CD4-positive, alpha-beta T cell (primary cell): Measurements from ENCODE around the gene MLLT6. TPM values are rescaled to one million over a fixed set of nuclear protein-coding genes. Genes with fewer than 3 reads are reported as not detected.

Experiments used
- ATAC-seq: fragments of 200-7000 bp; cut with Tn5 transposase; one replicate; pipeline ENCODE4 v1.10.0; 2022; ENCODE audit warnings: mild to moderate bottlenecking; ENCODE audit not compliant: poor library complexity
- CTCF ChIA-PET: fragments of 350-600 bp; sonication (Branson Sonifier 250); formaldehyde crosslinking; loops from one replicate; lab custom pipeline; 2021; ENCODE audit warnings: antibody characterized with exemption, inconsistent platforms; lab: Charles Lee
- POLR2A ChIA-PET: fragments of 350-600 bp; sonication (Branson Sonifier 250); formaldehyde crosslinking; loops from one replicate; lab custom pipeline; 2021; ENCODE audit warnings: antibody characterized with exemption, inconsistent platforms; lab: Charles Lee
- DNase-seq, 14 experiments: peaks; one replicate each; pipeline ENCODE4 v3.0.0-alpha.2; 2013 to 2020; ENCODE audit warnings: mixed read lengths in 2 of 14
- H3K27ac ChIP-seq, 2 donors: one replicate each; pipeline versions ENCODE4 v1.5.1 to v1.7.0; 2013; ENCODE audit warnings: low read length in 2 of 2, low read depth in 1 of 2, mild to moderate bottlenecking in 1 of 2
- H3K27me3 ChIP-seq, 2 experiments: 1 replicate in 1 of 2; 2 replicates in 1 of 2; pipeline versions ENCODE4 v1.6.1 to v1.7.0; 2013; ENCODE audit warnings: low read length in 2 of 2, control low read depth in 1 of 2, mild to moderate bottlenecking in 1 of 2, moderate library complexity in 1 of 2; ENCODE audit not compliant: insufficient read depth in 2 of 2, control insufficient read depth in 1 of 2
- H3K36me3 ChIP-seq: one replicate; pipeline ENCODE4 v1.6.1; 2013; ENCODE audit warnings: low read length, control low read depth; ENCODE audit not compliant: insufficient read depth
- H3K4me1 ChIP-seq: one replicate; pipeline ENCODE4 v1.6.1; 2013; ENCODE audit warnings: low read length, control low read depth; ENCODE audit not compliant: insufficient read depth
- H3K4me3 ChIP-seq: one replicate; pipeline ENCODE4 v1.5.1; 2013; ENCODE audit warnings: mild to moderate bottlenecking, low read length, moderate library complexity
- H3K9me3 ChIP-seq, 2 experiments: 1 replicate in 1 of 2; 2 replicates in 1 of 2; pipeline versions ENCODE4 v1.6.1 to v1.7.0; 2013; ENCODE audit warnings: low read length in 2 of 2, mild to moderate bottlenecking in 2 of 2, control low read depth in 1 of 2, moderate library complexity in 1 of 2; ENCODE audit not compliant: control insufficient read depth in 1 of 2, insufficient read depth in 1 of 2
- H3K27ac Mint-ChIP-seq: one replicate; pipeline ENCODE4 v1.8.0; 2020; ENCODE audit warnings: mixed read lengths
- H3K27me3 Mint-ChIP-seq: one replicate; pipeline ENCODE4 v1.8.0; 2021; ENCODE audit warnings: mixed read lengths
- H3K36me3 Mint-ChIP-seq: one replicate; pipeline ENCODE4 v1.8.0; 2021; ENCODE audit warnings: low read depth, mixed read lengths
- H3K4me1 Mint-ChIP-seq: one replicate; pipeline ENCODE4 v1.8.0; 2021; ENCODE audit warnings: low read depth, mixed read lengths
- H3K4me3 Mint-ChIP-seq: one replicate; pipeline ENCODE4 v1.8.0; 2020; ENCODE audit warnings: mild to moderate bottlenecking, mixed read lengths
- H3K9me3 Mint-ChIP-seq: one replicate; pipeline ENCODE4 v1.8.0; 2020; ENCODE audit warnings: mixed read lengths
- CTCF ChIP-seq: fragments of 200-600 bp; IDR thresholded peaks from one replicate; pipeline ENCODE4 v1.8.0; 2022; ENCODE audit warnings: antibody characterized with exemption, mild to moderate bottlenecking
- intact Hi-C, 2 experiments: fragments of 100-400 bp; cut with DNase I in 1 of 2; cut with micrococcal nuclease in 1 of 2; formaldehyde crosslinking; loops; one replicate each; pipeline versions ENCODE4 v1.15.1 to v1.9.0; 2023 to 2025; cut with DNase I, micrococcal nuclease
- total RNA-seq, 174 experiments: library from RNA in 2 of 174; stranded (reverse) in 2 of 174; gene quantifications; one replicate each; pipeline ENCODE4 v1.2.3 and lab custom pipeline; 2021 to 2026

The MLLT6 gene
- total RNA-seq, 2 experiments from 2014 or later: 321 to 324 TPM

GRCh38 chr17:38671939-38672720, 32.9 kb upstream of the MLLT6 start:
- TF ChIP-seq CTCF: no peak
- intact Hi-C loops: no loop called here
- no peak overlapping the region for H3K27ac Mint-ChIP-seq
- H3K27me3 Mint-ChIP-seq: peaks cover 81% of the 10 kb centered on the region
- POLR2A ChIA-PET: interaction anchor here (0.6 to 1.3 kb wide), 3 partner anchors 30 to 481 kb away, joined by 3 to 4 read pairs (median 4); partner anchors contain the start of gene MLLT6
- no peak for DNase-seq
- Histone ChIP-seq H3K36me3 (no peaks in the 10 kb centered on the region), H3K27me3 (peaks cover 42 to 55% of the 10 kb centered on the region in 2 experiments), H3K4me3 (no peak overlapping the region), H3K4me1 (peaks cover 35% of the 10 kb centered on the region), H3K27ac (no peak overlapping the region), H3K9me3 (no peaks in the 10 kb centered on the region)
- no peaks in the 10 kb centered on the region for H3K36me3 Mint-ChIP-seq
- no peaks in the 10 kb centered on the region for H3K9me3 Mint-ChIP-seq
- CTCF ChIA-PET: interaction anchor here (0.8 to 1.0 kb wide), 2 partner anchors 9 to 63 kb away, joined by 3 to 4 read pairs; no protein-coding TSS in a partner anchor
- peak overlapping the region; percentile 71 for H3K4me3 Mint-ChIP-seq
- ATAC-seq: no peak
- peaks cover 23% of the 10 kb centered on the region for H3K4me1 Mint-ChIP-seq

- peak overlapping the region; percentile 72 for H3K4me3 Mint-ChIP-seq
- H3K4me1 Mint-ChIP-seq: peaks cover 24% of the 10 kb centered on the region
- no peak overlapping the region for H3K27ac ChIP-seq
- intact Hi-C loops: no loop called here
- POLR2A ChIA-PET: interaction anchor here (1.2 to 1.3 kb wide), 3 partner anchors 29 to 32 kb away, joined by 4 to 5 read pairs (median 4); partner anchors contain the start of gene MLLT6
- DNase-seq: peak in 1 of 14 experiments; percentile 36
- no peaks in the 10 kb centered on the region for H3K36me3 Mint-ChIP-seq
- TF ChIP-seq CTCF: no peak
- no peak overlapping the region for H3K4me3 ChIP-seq
- H3K27ac Mint-ChIP-seq: no peak overlapping the region
- H3K36me3 ChIP-seq: no peaks in the 10 kb centered on the region
- H3K27me3 Mint-ChIP-seq: peaks cover 74% of the 10 kb centered on the region
- peaks cover 41 to 53% of the 10 kb centered on the region in 2 experiments for H3K27me3 ChIP-seq
- peaks cover 37% of the 10 kb centered on the region for H3K4me1 ChIP-seq
- no peaks in the 10 kb centered on the region for H3K9me3 Mint-ChIP-seq
- no peaks in the 10 kb centered on the region for H3K9me3 ChIP-seq
- CTCF ChIA-PET: interaction anchor here (1.7 kb wide), 1 partner anchor 114 kb away, joined by 3 read pairs; no protein-coding TSS in a partner anchor
- no peak for ATAC-seq
Measured at GRCh38 chr17:38672788-38673706, 32.0 kb upstream of the MLLT6 start.

- Mint-ChIP-seq H3K36me3 (no peaks in the 10 kb centered on the region), H3K27ac (no peak overlapping the region), H3K4me3 (no peak overlapping the region), H3K9me3 (no peaks in the 10 kb centered on the region), H3K4me1 (peaks cover 24% of the 10 kb centered on the region), H3K27me3 (peaks cover 68% of the 10 kb centered on the region)
- H3K4me1 ChIP-seq: peaks cover 37% of the 10 kb centered on the region
- no peak overlapping the region for H3K27ac ChIP-seq
- no peak overlapping the region for H3K4me3 ChIP-seq
- no peaks in the 10 kb centered on the region for H3K36me3 ChIP-seq
- intact Hi-C loops: loop anchor here in 1 of 2 experiments (2.0 kb wide), 1 partner anchor 115 kb away; no protein-coding TSS in a partner anchor
- no peaks in the 10 kb centered on the region for H3K9me3 ChIP-seq
- ATAC-seq (no peak), DNase-seq (no peak)
- peaks cover 37 to 47% of the 10 kb centered on the region in 2 experiments for H3K27me3 ChIP-seq
- TF ChIP-seq CTCF: no peak
- ChIA-PET POLR2A (interaction anchor here (0.7 to 1.2 kb wide), 2 partner anchors 31 to 33 kb away, joined by 3 to 5 read pairs; no protein-coding TSS in a partner anchor), CTCF (interaction anchor here (0.8 to 1.7 kb wide), 2 partner anchors 61 to 114 kb away, joined by 3 read pairs; no protein-coding TSS in a partner anchor)
Measured at GRCh38 chr17:38673707-38674013, 31.4 kb upstream of the MLLT6 start.
